Activated CD4-positive, alpha-beta T cell treated with anti-CD3 and anti-CD28 coated beads, Interleukin-2, amount 50 U/mL, for 4 hours (primary cell): ENCODE results near the gene ATP5F1B.
"Not testable (repeated sequence)": the region's sequence is repeated elsewhere in the genome, so short reads cannot be mapped to it uniquely, and the experiment has no call there.

Source experiments
- DNase-seq, 2 experiments: peaks; one replicate each; pipeline ENCODE4 v3.0.0-alpha.2; 2020

The ATP5F1B gene

DNA sequence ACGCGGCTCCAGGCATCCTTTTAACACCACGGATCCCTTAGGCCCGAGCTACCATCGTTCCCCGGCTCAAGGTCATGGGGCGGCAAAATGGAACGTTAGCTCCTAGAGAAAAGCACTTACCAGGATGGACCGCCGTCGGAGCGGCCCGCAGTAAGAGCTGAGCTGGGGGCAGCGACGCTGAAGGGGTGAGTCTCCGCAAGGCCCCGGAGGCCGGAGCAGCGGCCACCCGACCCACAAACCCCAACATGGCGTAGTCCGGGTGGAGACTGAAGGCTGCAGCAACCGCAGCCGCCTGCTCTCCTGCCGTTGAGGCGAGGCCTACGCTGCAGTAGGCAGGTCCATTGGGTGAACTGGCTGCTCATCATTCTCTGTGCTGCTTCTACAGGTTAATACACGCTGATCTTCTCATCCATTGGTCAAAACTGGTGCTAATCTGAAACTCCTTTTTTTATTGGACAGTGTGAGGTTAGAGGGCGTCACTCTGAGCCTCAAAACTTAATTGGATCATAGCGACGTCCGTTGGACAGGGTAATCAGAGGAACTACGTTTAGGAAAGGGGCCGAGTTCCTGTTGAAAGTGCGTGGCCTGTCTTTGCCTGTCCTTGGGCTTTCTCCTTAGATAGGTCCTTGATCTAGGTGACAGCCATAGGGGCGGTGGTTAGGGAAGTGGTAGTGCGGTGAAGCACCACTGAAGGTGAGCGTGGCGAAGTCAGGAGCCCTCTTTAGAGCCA lies at the start of gene ATP5F1B:
Gene ATP5F1B (minus strand): TSS at position 268 of the 730 bp plus-strand sequence. CDS start 21 bp downstream, at position 247.
- DNase-seq = peak; percentile 86 to 87

DNA sequence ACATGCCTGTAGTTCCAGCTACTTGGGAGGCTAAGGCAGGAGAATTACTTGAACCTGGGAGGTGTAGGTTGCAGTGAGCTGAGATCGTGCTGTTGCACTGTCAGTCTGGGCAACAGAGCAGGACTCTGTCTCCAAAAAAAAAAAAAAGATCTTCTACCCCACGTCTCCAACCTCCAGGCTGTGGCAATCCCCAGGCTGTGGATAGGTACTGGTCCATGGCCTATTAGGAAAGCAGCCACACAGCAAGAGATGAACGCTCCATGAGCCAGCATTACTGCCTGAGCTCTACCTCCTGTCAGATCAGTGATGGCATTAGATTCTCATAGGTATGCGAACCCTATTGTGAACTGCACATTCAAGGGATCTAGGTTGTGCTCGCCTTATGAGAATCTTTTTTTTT lies 48.4 kb upstream of the ATP5F1B start:
- DNase-seq = no peak

DNA sequence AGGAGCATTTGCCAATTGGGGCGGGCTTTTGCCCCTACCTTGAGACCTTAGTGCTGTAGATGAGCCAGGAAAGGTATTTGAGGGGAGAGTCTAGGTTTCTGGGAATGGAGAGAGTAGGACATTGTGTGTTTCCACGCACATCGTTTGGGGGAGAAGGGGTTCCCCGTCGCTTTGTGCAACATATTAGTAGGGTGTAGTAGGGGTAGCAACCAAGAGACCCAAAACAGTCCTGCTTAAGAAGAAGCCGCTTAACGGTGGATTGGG lies 43.0 kb upstream of the ATP5F1B start:
- DNase-seq = no peak

DNA sequence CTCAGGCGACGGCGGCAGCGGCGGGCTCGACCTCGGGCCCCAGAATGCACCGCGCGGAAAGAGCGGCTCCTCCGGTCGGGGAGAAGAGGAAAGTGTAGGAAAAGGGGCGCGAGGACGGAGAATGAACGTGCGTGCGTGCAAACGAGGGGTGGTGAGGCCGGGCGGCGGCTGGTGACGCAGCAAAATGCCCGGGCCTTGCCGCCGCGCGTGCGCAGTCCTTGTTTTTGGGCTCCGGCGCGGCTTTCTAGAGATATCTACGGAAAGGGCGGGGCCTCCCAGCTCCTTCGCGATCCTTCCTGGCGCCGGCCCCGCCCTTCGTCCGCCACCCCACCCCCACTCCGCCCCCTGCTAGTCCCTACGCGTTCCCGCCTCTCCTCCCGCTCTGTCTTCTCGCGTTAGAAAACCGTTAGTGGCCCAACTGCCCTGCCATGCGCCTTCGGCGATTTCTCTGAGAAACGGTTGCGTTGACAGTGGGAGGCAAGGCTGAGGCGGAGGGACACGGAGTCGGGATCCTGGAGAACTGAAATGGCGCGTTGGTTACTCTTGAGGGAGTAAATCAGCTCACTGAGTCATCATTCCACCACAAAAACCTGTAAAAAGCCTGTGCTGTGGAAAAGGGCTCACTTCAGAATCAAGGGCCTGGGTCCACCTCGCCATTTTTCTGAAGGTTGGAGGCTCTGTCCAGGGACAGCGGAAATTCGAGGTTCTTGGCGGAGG lies 42.5 kb upstream of the ATP5F1B start, which contains the start of gene PTGES3:
Gene PTGES3 (minus strand): TSS at position 156 of the 717 bp plus-strand sequence. CDS start 285 bp downstream, outside the sequence.
- peak; percentile 94 to 96 for DNase-seq

DNA sequence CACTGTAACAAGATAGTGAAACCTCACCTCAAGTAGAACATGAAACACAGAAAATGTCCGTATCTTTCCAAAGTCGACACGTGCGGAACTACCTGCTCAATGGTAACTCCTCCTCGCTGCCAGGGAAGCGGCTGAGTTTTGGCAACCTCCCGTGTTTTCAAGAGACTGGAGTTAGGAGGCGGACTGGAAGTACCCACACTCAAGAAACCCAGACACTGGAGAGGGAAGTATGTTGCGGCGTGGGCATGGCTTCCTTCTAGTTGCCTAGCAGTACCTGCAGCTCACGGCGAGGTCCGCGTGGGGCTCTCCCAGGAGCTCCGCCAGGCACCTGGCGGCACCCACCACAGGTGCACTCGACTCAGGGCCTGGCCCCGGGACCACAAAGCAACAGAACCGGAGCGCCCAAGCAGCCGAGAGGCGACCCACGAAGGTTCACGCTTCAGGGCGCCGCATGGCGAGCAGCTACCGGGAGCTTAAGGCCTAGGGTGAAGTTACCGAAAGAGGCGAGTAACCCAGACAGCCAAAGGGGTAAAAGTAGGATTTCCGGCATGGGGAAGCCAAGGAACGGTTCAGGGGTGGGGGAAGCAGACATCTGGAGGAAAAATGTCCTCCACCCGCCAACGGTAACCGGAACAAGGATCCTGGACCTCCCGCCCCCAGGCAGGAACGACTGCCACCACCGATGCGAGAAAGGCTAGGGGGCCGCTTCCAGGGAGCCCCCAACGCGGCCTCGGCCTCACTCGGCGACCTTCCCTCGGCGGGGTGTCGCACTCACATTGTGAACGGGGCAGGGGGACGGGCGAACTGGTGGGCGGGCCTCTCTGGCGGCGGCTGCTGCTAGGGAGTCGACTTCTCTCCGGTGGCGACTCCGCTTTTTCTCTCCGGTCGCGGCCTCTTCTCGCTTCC lies 41.7 kb upstream of the ATP5F1B start:
- peak; percentile 47 to 55 for DNase-seq

DNA sequence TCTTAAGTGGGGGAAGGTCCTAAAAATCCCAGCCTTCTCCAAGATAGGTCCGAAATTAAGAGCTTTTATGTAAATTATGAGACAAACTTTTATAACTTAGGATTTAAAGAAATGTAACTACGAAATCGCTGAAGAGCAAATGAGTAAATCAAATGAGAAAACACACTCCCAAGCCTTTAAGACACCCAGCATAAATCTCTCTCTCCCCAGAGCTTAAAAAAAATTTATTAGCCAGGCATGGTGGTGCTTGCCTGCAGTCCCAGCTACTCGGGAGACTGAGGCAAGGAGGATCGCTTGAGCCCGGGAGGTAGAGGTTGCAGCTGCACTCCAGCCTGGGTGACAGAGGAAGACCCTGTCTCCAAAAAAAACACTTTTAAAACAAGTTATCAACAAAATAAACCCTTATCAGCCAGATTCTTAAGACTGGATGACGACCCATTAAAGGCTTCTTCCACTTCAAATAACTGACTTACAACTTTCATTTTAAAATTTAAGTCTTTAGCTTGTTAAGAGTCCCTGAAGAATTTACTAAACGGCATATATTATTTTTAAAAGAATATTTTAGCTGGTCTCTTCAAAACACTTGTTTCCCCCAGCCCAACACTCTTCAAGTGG lies 39.1 kb upstream of the ATP5F1B start:
- no peak for DNase-seq

DNA sequence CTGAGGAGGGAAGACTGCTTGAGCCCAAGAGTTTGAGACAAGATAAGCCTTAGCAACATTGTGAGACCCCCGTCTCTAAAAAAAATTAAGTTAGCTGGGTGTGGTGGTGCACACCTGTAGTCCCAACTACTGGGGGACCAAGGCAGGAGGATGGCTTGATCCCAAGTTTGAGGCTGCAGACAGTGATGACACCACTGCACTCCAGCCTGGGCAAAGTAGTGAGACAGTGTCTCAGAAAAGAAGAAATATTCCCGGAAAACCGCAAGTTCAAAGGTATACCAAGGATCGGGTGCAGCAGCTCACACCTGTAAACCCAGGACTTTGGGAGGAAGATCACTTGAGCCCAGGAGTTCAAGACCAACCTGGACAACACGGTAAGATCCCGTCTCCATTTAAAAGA lies 36.5 kb upstream of the ATP5F1B start:
- no peak for DNase-seq

DNA sequence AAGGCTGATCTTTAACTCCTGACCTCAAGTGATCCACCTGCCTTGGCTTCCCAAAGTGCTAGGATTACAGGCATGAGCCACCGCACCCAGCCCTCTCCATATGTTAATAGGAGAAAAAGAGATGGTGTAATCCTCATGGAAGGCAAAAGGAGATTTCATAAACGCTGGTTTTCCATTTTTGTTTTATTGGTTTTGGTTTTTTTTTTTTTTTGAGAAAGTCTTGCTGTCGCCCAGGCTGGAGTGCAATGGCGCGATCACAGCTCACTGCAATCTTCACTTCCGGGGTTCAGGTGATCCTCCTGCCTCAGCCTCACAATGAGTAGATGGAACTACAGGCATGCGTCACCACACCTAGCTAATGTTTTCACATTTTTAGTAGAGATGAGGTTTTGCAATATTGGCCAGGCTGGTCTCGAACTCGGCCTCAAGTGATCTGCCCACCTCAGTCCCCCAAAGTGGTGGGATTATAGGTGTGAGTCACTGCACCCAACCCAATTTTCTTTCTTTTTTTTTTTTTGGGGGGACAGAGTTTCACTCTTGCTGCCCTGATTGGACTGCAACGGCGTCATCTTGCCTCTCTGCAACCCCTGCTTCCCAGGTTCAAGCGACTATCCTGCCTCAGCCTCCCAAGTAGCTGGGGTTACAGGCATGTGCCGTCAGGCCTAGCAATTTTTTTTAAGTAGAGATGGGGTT lies 34.2 kb upstream of the ATP5F1B start:
- no peak for DNase-seq

DNA sequence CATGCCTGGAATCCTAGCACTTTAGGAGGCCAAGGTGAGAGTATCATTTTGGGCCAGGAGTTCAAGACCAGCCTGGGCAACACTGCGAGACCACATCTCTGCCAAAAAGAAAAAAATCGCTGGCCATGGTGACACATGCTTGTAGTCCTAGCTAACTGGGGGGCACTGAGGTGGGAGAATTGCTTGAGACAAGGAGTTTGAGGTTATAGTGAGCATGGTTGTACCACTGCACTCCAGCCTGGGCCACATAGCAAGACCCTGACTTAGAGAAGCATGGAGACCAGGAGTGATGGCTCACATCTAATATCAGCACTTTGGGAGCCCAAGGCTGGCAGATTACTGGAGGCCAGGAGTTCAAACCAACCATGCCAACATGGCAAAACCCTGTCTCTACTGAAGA lies 33.1 kb upstream of the ATP5F1B start:
- DNase-seq = no peak

DNA sequence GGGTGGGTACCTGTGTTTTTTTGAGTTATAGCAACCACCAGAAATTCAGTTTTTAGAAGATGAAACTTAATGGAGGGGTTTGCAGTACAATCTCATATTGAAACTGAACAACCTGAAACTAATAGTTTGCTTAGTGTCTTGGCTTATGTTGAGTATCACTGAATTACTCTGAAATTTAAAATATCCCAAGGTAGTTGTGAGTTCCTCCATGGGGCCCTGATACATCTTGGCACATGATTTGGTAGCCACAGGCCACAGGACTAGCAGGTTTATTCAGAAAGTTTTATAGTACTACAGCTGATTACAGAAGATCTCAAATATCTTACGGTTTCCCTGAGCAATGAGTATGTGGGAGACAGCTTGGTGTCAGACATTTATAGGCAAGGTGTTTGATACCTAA lies 31.9 kb upstream of the ATP5F1B start:
- DNase-seq = no peak

DNA sequence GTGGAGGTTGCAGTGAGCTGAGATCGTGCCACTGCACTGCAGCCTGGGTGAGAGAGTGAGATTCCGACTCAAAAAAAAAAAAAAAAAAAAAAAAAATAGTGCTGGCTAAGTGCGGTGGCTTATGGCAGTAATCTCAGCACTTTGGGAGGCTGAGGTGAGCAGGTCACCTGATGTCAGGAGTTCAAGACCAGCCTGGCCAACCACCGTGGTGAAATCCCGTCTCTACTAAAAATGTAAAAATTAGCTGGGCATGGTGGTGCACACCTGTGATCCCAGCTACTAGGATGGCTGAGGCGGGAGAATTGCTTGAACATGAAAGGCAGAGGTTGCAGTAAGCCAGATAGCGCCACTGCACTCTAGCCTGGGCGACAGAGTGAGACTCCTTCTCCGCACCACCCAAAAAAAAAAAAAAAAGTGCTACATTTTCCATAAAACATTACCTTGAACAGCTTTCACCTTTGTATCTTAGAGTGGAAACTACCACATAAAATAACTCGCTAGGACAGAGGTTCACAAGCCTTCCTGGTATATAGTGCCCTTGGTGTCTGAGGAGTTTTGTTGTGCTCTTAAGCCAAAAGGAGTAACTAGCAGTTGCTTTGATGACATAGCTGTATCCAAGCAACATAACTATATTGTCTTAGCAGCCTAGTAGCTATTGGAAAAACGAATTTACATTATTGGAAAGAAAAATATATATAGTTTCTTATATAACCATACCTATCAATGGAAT lies 31.2 kb upstream of the ATP5F1B start:
- no peak for DNase-seq

DNA sequence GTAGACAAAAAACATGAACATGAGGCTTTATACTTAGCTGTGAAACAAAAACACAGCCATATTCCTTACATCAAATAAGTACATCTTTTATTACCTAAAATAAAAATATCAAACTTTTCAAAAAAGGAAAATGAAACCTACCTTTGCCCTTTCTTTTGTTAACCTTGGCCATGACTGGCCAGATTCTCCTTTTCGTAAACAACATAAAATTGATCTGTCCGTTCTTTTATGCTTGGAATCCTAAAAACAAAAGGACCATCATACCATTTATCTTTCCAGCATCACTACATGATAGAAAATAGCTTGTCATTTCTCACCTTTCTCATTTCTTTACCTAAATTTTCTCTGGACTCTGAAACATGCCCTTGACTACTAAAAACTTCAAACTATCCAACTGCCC lies 25.8 kb upstream of the ATP5F1B start:
- no peak for DNase-seq

DNA sequence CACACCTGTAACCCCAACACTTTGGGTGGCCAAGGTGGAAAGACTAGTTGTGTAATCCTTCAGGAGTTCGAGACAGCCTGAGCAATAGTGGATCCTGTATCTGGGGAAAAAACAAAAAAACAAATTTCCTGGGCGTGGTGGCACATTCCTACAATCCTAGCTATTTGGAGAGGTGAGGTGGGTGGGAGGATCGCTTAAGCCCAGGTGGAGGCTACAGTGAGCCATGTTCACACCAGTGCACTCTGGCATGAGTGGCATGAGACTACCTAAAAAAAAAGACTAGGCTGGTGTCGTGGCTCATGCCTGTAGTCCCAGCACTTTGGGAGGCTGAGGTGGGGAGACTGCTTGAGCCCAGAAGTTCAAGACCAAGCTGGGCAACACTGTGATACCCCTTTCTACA lies 25.1 kb upstream of the ATP5F1B start:
- DNase-seq = no peak

DNA sequence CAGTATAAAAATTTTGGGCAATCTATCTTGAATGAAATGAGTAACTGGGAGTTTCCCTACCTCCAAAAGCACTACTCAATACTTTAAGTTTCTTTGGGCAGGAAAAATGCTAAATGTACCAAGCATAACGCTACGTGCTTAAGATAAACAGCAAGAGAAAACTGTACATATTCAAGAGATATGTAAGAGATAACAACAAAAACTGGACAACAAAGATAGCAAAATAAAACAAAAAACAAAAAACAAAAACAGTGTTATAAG lies 22.3 kb upstream of the ATP5F1B start:
- DNase-seq = no peak

DNA sequence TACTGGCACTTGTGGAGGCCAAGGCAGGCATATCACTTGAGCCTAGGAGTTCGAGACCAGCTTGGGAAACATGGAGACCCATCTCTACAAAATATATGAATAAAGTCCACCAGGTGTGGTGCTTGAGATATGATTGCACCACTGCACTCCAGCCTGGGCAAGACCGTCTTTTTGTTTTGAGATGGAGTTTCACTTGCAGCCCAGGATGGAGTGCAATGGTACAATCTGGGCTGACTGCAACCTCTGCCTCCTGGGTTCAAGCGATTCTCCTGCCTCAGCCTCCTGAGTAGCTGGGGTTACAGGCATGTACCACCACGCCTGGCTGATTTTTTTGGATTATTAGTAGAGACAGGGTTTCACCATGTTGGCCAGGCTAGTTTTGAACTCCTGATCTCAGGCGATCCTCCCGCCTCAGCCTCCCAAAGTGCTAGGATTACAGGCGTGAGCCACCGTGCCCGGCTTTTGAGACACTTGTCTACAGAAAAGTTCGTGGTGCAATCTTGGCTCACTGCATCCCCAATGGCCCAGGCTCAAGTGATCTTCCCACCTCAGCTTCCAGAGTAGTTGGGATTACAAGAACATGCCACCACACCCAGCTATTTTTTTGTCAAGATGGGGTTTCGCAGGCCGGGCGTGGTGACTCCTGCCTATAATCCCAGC lies 16.3 kb upstream of the ATP5F1B start:
- no peak for DNase-seq

DNA sequence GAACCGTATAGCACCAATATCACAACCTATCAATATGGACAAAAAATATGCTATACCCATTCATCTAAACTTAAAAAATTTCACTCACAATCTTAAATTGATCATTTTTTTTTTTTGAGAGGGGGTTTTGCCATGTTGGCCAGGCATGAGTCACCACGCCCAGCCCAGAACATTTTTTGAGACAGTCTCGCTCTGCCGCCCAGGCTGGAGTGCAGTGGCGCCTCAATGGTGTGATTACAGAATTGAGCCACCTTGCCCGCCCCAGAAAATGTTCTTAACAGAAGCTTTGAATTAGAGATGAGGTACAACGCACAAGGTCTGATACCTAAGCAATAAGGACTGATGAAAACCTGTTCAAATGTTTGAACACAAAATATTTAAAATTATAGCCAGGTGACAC lies 15.8 kb upstream of the ATP5F1B start:
- DNase-seq = no peak

DNA sequence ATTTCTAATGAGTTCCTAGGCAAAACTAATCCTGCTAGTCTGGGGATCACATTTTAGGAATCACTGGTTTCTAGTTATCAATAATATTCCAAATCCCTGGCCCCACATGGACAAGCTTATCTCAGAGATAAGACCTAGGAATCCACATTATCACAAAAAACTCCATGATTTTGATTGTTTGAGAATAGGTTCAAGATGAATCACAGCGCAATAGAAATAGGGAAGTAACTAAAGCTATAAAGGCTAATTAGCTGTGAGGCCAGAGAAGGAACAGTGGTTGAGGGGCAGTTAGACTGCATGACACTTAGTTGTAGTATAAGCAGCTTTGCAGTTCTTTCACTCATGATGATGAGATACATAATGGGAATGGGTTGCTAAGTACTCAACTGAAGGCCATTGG lies 13.1 kb upstream of the ATP5F1B start:
- DNase-seq = no peak

DNA sequence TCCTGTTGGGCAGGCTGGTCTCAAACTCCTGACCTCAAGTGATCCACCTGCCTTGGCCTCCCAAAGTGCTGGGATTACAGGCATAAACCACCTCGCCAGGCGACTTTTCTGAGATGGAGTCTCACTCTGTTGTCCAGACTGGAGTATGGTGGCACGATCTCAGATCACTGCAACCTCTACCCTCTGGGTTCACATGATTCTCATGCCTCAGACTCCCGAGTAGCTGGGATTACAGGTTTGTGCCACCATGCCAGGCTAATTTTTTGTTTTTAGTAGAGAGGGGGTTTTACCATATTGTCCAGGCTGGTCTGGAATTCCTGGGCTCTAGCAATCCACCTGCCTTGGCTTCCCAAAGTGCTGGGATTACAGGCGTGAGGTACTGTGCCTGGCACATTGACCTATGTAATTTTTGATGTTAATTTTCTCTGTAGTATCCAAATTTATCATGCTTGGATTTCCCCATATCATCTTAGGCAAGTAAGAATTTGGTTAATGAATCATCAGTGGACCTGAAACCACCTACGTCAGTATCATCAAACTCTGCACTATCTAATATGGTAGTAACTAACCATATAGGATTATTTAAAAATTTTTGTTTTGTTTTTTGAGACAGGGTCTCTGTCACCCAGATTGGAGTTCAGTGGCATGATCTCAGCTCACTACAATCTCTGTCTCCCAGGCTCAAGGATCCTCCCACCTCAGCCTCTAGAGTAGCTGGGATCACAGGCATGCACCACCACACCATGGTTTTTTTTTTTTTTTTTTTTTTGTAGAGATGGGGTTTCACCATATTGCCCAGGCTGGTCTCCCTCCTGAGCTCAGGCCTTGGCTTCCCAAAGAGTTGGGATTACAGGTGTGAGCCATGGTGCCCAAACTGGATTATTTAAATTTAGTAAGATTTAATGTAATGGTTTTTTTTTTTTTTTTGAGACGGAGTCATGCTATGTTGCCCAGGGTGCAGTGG lies 11.9 kb upstream of the ATP5F1B start:
- no peak for DNase-seq

DNA sequence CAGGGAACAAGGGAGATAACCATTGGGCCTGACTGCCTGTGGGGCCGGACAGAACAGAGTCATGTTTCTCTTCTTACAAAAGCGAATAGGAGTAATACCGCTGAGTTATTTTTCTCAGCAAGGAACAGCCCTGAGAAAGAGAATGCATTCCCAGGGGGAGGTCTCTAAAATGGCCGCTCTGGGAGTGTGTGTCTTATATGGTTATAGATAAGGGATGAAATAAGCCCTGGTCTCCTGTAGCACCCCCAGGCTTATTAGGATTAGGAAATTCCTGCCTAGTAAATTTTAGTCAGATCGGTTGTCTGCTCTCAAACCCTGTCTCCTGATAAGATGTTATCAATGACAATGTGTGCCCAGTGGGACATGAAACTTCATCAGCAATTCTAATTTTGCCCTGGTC lies 8.0 kb upstream of the ATP5F1B start:
- DNase-seq = not testable (repeated sequence)

DNA sequence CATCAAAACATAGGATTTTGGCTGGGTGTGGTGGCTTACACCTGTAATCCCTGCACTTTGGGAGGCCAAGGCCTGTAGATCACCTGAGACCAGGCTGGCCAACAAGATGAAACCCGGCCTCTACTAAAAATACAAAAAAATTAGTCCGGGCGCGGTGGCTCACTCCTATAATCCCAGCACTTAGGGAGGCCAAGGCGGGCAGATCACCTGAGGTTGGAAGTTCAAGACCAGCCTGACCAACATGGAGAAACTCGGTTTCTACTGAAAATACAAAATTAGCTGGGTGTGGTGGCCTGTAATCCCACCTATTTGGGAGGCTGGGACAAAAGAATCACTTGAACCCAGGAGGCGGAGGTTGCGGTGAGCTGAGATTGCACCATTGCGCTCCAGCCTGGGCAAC lies 2.2 kb upstream of the ATP5F1B start:
- DNase-seq = not testable (repeated sequence)
